Measurements from ENCODE around the gene PRKCE.
"Not testable (repeated sequence)": the region's sequence is repeated elsewhere in the genome, so short reads cannot be mapped to it uniquely, and the experiment has no call there.

Gene PRKCE

GRCh38 chr2:45862843-45863242 lies 211.4 kb downstream of the PRKCE start:
- no peak for DNase-seq (ENCODE audit: low read depth)

- no peak for DNase-seq (ENCODE audit: low read depth)
Observed at GRCh38 chr2:45864121-45864520, 212.6 kb downstream of the PRKCE start.

- DNase-seq (ENCODE audit: low read depth): no peak
Observed at GRCh38 chr2:45867349-45867748, 215.9 kb downstream of the PRKCE start.

GRCh38 chr2:45867800-45868199 lies 216.3 kb downstream of the PRKCE start:
- DNase-seq (ENCODE audit: low read depth): no peak

GRCh38 chr2:45869165-45869501 lies 217.7 kb downstream of the PRKCE start:
- DNase-seq (ENCODE audit: low read depth): no peak

GRCh38 chr2:45871025-45871424 lies 219.6 kb downstream of the PRKCE start:
- DNase-seq (ENCODE audit: low read depth): no peak

GRCh38 chr2:45871541-45871940 lies 220.1 kb downstream of the PRKCE start:
- DNase-seq (ENCODE audit: low read depth): no peak

GRCh38 chr2:45872211-45872610 lies 220.7 kb downstream of the PRKCE start:
- no peak for DNase-seq (ENCODE audit: low read depth)

GRCh38 chr2:45874344-45874743 lies 222.9 kb downstream of the PRKCE start:
- no peak for DNase-seq (ENCODE audit: low read depth)

- DNase-seq (ENCODE audit: low read depth): no peak
Observed at GRCh38 chr2:45876611-45877010, 225.1 kb downstream of the PRKCE start.

GRCh38 chr2:45879406-45879805 lies 227.9 kb downstream of the PRKCE start:
- no peak for DNase-seq (ENCODE audit: low read depth)

- DNase-seq (ENCODE audit: low read depth): no peak
Observed at GRCh38 chr2:45879936-45880335, 228.5 kb downstream of the PRKCE start.

GRCh38 chr2:45881970-45882581 lies 230.6 kb downstream of the PRKCE start:
- no peak for DNase-seq (ENCODE audit: low read depth)

GRCh38 chr2:45882707-45883602 lies 231.5 kb downstream of the PRKCE start:
- no peak for DNase-seq (ENCODE audit: low read depth)

- no peak for DNase-seq (ENCODE audit: low read depth)
Observed at GRCh38 chr2:45883603-45884000, 232.1 kb downstream of the PRKCE start.

GRCh38 chr2:45884126-45884525 lies 232.7 kb downstream of the PRKCE start:
- no peak for DNase-seq (ENCODE audit: low read depth)

GRCh38 chr2:45885171-45885621 lies 233.7 kb downstream of the PRKCE start:
- DNase-seq (ENCODE audit: low read depth): no peak

- no peak for DNase-seq (ENCODE audit: low read depth)
Observed at GRCh38 chr2:45886171-45886663, 234.7 kb downstream of the PRKCE start.

- peak; percentile 76 for DNase-seq (ENCODE audit: low read depth)
Observed at GRCh38 chr2:45888167-45888566, 236.7 kb downstream of the PRKCE start.

GRCh38 chr2:45888641-45889040 lies 237.2 kb downstream of the PRKCE start:
- no peak for DNase-seq (ENCODE audit: low read depth)

- DNase-seq (ENCODE audit: low read depth): no peak
Observed at GRCh38 chr2:45889053-45889452, 237.6 kb downstream of the PRKCE start.

GRCh38 chr2:45889620-45890370 lies 238.3 kb downstream of the PRKCE start:
- no peak for DNase-seq (ENCODE audit: low read depth)

GRCh38 chr2:45890371-45890646 lies 238.8 kb downstream of the PRKCE start:
- not testable (repeated sequence) for DNase-seq (ENCODE audit: low read depth)

All from GM04503 (cell line).